HG03354 (cell line): ENCODE results near the gene SERPINA6.
"Not testable (repeated sequence)": the region's sequence is repeated elsewhere in the genome, so short reads cannot be mapped to it uniquely, and the experiment has no call there.

ENCODE experiments used
- ATAC-seq: cut with Tn5 transposase; IDR thresholded peaks from one replicate; pipeline ENCODE4 v1.9.1; 2021; ENCODE audit warnings: mild to moderate bottlenecking; ENCODE audit not compliant: unreplicated experiment, poor library complexity, severe bottlenecking

SERPINA6 gene

GRCh38 chr14:94322648-94323570, at the start of gene SERPINA6:
SERPINA6 (minus strand) TSS chr14:94323336; CDS start chr14:94314648, 8,688 bp downstream.
- ATAC-seq: no peak

- ATAC-seq: no peak
Observed at GRCh38 chr14:94372021-94372605, 49.0 kb upstream of the SERPINA6 start.

GRCh38 chr14:94370524-94370910, 47.4 kb upstream of the SERPINA6 start:
- ATAC-seq: no peak

GRCh38 chr14:94369766-94370523, 46.8 kb upstream of the SERPINA6 start:
- ATAC-seq: not testable (repeated sequence)

- ATAC-seq: no peak
Observed at GRCh38 chr14:94368956-94369355, 45.8 kb upstream of the SERPINA6 start.

- no peak for ATAC-seq
Observed at GRCh38 chr14:94368243-94368590, 45.1 kb upstream of the SERPINA6 start.

- ATAC-seq: no peak
Observed at GRCh38 chr14:94367347-94368242, 44.5 kb upstream of the SERPINA6 start.

GRCh38 chr14:94366146-94366915, 43.2 kb upstream of the SERPINA6 start, which contains the start of gene SERPINA2:
SERPINA2 (minus strand) TSS chr14:94366698.
- no peak for ATAC-seq

GRCh38 chr14:94365624-94366023, 42.5 kb upstream of the SERPINA6 start:
- ATAC-seq: no peak

GRCh38 chr14:94364964-94365363, 41.8 kb upstream of the SERPINA6 start:
- ATAC-seq: no peak

- ATAC-seq: no peak
Observed at GRCh38 chr14:94364037-94364436, 40.9 kb upstream of the SERPINA6 start.

- no peak for ATAC-seq
Observed at GRCh38 chr14:94363151-94363624, 40.1 kb upstream of the SERPINA6 start.

GRCh38 chr14:94362614-94363133, 39.5 kb upstream of the SERPINA6 start:
- ATAC-seq: no peak

GRCh38 chr14:94361682-94362081, 38.5 kb upstream of the SERPINA6 start:
- no peak for ATAC-seq

GRCh38 chr14:94360945-94361565, 37.9 kb upstream of the SERPINA6 start:
- ATAC-seq: no peak

- no peak for ATAC-seq
Observed at GRCh38 chr14:94357166-94357565, 34.0 kb upstream of the SERPINA6 start.

- no peak for ATAC-seq
Observed at GRCh38 chr14:94356379-94357056, 33.4 kb upstream of the SERPINA6 start.
